Measurements from ENCODE around the gene CABLES2.

Gene CABLES2

GRCh38 chr20:62394248-62395245 lies 12.5 kb downstream of the CABLES2 start:
- H3K9me2 ChIP-seq (ENCODE audit: low read depth, low read length) = no peaks in the 10 kb centered on the region
- peaks cover 49% of the 10 kb centered on the region for H3K36me3 ChIP-seq (ENCODE audit: insufficient read depth, low read length)
- H4K20me1 ChIP-seq (ENCODE audit: insufficient read depth, low read length) = no peaks in the 10 kb centered on the region
- H3K79me2 ChIP-seq (ENCODE audit: insufficient read depth, low read length) = no peaks in the 10 kb centered on the region
- H3K4me3 ChIP-seq (ENCODE audit: low read depth, low read length, poor library complexity, severe bottlenecking) = no peak overlapping the region
- no peaks in the 10 kb centered on the region for H3K4me1 ChIP-seq (ENCODE audit: insufficient read depth, low read length, severe bottlenecking)
- H2AFZ ChIP-seq (ENCODE audit: low read length) = no peak overlapping the region
- no peak overlapping the region for H3K9ac ChIP-seq (ENCODE audit: low read length)
- H3K4me2 ChIP-seq (ENCODE audit: low read length) = no peak overlapping the region
- H3F3A ChIP-seq (ENCODE audit: insufficient read depth, low read length) = no peaks in the 10 kb centered on the region
- no peaks in the 10 kb centered on the region for H3K9me3 ChIP-seq (ENCODE audit: low read length)
- no peak overlapping the region for H3K27ac ChIP-seq (ENCODE audit: low read depth, low read length, poor library complexity, severe bottlenecking)
- no peaks in the 10 kb centered on the region for H3K27me3 ChIP-seq (ENCODE audit: insufficient read depth, low read length)
- TF ChIP-seq EZH2 (IDR thresholded peaks at IDR 0.05; ENCODE audit: borderline replicate concordance, low read length) = no peak
- TF ChIP-seq, protein P1, sequence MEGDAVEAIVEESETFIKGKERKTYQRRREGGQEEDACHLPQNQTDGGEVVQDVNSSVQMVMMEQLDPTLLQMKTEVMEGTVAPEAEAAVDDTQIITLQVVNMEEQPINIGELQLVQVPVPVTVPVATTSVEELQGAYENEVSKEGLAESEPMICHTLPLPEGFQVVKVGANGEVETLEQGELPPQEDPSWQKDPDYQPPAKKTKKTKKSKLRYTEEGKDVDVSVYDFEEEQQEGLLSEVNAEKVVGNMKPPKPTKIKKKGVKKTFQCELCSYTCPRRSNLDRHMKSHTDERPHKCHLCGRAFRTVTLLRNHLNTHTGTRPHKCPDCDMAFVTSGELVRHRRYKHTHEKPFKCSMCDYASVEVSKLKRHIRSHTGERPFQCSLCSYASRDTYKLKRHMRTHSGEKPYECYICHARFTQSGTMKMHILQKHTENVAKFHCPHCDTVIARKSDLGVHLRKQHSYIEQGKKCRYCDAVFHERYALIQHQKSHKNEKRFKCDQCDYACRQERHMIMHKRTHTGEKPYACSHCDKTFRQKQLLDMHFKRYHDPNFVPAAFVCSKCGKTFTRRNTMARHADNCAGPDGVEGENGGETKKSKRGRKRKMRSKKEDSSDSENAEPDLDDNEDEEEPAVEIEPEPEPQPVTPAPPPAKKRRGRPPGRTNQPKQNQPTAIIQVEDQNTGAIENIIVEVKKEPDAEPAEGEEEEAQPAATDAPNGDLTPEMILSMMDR (IDR thresholded peaks at IDR 0.05; ENCODE audit: low read length) = no peak

DNA sequence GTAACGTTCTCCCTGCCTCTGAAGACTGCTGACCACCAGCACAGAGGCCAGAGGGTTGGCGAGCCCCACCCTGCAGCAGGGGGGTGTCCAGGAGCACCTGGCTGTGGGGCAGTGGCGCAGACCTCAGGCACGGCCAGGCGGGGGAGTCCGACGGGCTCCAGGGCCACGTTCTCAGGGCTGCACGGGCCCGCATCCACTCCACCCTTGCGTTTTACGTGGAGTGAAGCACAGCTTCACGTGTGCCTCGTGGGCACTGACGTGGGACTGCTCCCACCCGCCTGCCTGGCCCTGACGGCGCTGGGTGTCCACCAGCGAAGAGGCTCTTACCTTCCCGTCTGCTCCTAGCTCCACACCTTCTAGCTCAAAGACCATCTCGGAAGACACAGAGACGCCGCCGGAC lies 13.3 kb downstream of the CABLES2 start:
- Histone ChIP-seq H4K20me1 (ENCODE audit: insufficient read depth, low read length) (no peaks in the 10 kb centered on the region), H3K4me1 (ENCODE audit: insufficient read depth, low read length, severe bottlenecking) (peaks cover 2% of the 10 kb centered on the region), H3K36me3 (ENCODE audit: insufficient read depth, low read length) (peaks cover 56% of the 10 kb centered on the region), H3K4me3 (ENCODE audit: low read depth, low read length, poor library complexity, severe bottlenecking) (no peak overlapping the region), H2AFZ (ENCODE audit: low read length) (no peak overlapping the region), H3F3A (ENCODE audit: insufficient read depth, low read length) (no peaks in the 10 kb centered on the region), H3K9me2 (ENCODE audit: low read depth, low read length) (no peaks in the 10 kb centered on the region), H3K4me2 (ENCODE audit: low read length) (no peak overlapping the region), H3K27ac (ENCODE audit: low read depth, low read length, poor library complexity, severe bottlenecking) (no peak overlapping the region), H3K79me2 (ENCODE audit: insufficient read depth, low read length) (no peaks in the 10 kb centered on the region), H3K9ac (ENCODE audit: low read length) (no peak overlapping the region), H3K9me3 (ENCODE audit: low read length) (no peaks in the 10 kb centered on the region), H3K27me3 (ENCODE audit: insufficient read depth, low read length) (no peaks in the 10 kb centered on the region)
- no peak for TF ChIP-seq EZH2 (IDR thresholded peaks at IDR 0.05; ENCODE audit: borderline replicate concordance, low read length)
- TF ChIP-seq, protein P1 (IDR thresholded peaks at IDR 0.05; ENCODE audit: low read length) = no peak

GRCh38 chr20:62393335-62393665 lies 13.8 kb downstream of the CABLES2 start:
- Histone ChIP-seq H3K4me3 (ENCODE audit: low read depth, low read length, poor library complexity, severe bottlenecking) (no peak overlapping the region), H3K9ac (ENCODE audit: low read length) (no peak overlapping the region), H3K27ac (ENCODE audit: low read depth, low read length, poor library complexity, severe bottlenecking) (no peak overlapping the region), H3F3A (ENCODE audit: insufficient read depth, low read length) (no peaks in the 10 kb centered on the region), H4K20me1 (ENCODE audit: insufficient read depth, low read length) (no peaks in the 10 kb centered on the region), H3K79me2 (ENCODE audit: insufficient read depth, low read length) (peaks cover 5% of the 10 kb centered on the region), H3K9me3 (ENCODE audit: low read length) (no peaks in the 10 kb centered on the region), H2AFZ (ENCODE audit: low read length) (no peak overlapping the region), H3K27me3 (ENCODE audit: insufficient read depth, low read length) (no peaks in the 10 kb centered on the region), H3K4me2 (ENCODE audit: low read length) (no peak overlapping the region), H3K4me1 (ENCODE audit: insufficient read depth, low read length, severe bottlenecking) (peaks cover 7% of the 10 kb centered on the region), H3K9me2 (ENCODE audit: low read depth, low read length) (no peaks in the 10 kb centered on the region), H3K36me3 (ENCODE audit: insufficient read depth, low read length) (peaks cover 61% of the 10 kb centered on the region)
- TF ChIP-seq EZH2 (IDR thresholded peaks at IDR 0.05; ENCODE audit: borderline replicate concordance, low read length) = no peak
- TF ChIP-seq, protein P1 (IDR thresholded peaks at IDR 0.05; ENCODE audit: low read length) = no peak

Data from OCI-LY1 (cell line).